ENCODE results near the gene GLIS1.

The GLIS1 gene

DNA sequence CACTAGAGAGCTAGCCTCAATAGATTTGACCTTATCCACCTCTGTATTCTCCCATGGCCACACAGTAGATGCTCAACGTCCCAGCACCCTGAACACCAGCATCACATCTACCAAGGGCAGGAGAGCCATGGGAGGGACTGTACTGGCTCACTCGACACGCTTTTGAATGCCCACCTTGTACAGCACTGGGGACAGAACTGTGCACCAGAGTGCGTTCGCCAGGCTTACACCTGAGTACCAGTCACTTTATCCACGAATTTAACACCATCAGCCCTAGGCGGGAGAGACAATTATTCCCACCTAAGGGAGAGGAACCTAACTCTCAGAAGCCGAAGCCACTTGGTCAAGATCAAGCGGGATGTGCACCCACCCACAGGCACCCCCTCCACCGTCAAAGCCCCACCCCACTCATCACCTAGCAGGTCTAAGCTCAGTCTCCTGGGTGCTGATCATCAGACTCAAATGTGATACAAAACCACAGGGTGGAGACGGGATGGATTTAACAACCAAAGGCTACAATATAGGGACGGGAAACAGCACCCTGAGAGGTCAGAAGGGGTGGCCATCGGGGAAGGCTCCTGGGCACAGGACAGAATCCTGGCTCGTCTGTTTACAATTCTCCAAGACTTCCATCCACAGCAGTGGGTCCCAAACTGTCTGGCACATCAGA, 110.5 kb downstream of the GLIS1 start:
- DNase-seq: no peak

DNA sequence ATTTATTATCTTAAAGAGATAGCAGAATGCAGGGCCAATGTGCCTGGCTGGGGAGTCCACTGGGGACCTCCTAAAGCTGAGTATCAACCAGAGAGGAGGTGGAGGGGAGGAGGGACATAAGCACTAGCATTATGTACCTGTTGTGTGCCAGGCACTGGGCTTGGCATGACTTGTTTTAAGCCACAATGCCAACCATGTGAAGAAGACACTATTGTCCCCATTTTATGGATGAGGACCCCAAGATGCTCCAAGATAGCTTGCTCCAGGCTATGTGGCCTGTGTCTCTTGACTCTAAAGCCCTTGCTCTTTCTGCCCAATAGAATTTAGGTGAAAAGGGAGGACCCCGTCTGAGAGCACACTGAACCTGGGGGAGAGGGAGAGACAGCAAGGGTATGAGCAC, 111.3 kb downstream of the GLIS1 start:
- no peak for DNase-seq

DNA sequence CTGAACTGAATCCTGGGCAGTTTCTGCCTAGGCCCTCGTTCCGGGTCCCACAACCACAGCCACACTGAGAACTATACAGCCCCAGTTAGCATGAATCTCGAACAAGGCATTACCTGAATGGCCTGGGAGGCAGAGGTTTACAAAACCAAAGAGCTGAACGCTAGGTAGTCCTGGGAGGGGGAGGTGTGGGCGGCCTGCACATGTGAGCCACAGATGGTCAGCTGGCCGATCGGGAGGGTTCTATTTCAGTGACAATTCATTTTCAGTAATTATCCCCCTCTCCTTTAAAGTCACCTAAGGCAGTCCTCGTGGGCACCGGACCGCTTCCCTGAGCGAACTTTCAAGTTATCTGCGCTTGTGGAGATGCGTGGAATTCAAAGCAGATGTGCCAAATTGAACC, 111.9 kb downstream of the GLIS1 start:
- DNase-seq: no peak

GRCh38 chr1:53626616-53627015, 112.3 kb downstream of the GLIS1 start:
- no peak for DNase-seq

DNA sequence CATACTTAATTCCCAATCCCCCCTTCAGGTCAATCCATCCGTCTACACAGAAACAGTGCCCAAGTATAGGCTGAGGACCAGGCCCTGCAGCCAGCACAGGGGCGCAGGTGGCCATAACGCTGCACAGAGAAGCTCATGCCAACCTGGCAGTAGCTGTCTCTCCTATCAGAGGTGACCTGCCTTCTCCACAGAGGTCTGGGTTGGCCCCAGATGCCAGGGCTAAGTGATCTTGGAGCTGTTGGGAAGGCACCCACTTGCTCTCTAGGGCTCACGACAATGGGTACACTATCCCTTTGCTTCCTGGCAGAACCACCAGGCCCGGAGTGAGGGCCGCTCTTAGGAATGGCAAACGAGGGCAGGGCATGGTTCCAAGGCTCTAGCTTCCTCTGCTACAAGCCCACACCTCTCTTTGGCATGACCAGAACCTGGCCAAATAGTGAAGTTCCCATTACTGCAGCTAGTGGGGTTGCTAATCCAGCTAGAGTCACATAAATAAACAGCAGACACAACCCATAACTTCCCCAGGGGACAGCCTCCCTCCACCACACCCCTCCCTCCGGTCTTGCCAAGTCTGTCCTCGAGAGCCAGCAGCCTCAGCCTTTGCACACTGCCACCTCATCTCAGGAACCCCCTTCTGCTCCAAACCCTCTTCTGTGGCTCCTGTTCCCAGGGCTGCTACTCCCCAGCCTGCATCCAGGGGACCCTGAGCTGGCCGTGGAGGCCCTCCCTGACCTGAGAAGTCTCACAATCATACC, 113.0 kb downstream of the GLIS1 start:
- no peak for DNase-seq

- no peak for DNase-seq
These were observed 113.9 kb downstream of the GLIS1 start for GRCh38 chr1:53625049-53625448.

- DNase-seq: no peak
These were observed 116.4 kb downstream of the GLIS1 start for GRCh38 chr1:53622531-53622930.

DNA sequence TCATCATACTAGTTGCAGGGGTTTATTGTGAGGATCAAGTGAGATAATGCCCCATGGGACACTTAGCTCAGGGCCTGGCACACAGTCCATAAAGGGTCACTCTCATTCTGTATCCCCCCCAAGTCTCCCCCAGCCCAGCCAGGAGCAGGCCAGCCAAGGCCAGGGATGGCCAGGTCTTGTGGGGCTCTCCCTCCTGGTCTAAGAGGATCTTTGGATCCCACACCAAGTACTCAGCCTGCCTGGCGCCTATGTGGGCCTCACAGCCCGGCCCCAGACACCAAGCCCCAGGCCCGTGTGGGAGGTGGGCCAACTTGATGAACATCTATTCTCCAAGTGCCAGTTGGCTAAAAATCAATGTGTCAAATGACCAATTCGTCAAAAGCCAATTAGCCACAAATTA, 117.8 kb downstream of the GLIS1 start:
- DNase-seq: no peak

GRCh38 chr1:53620061-53620855, 118.7 kb downstream of the GLIS1 start:
- no peak for DNase-seq

DNA sequence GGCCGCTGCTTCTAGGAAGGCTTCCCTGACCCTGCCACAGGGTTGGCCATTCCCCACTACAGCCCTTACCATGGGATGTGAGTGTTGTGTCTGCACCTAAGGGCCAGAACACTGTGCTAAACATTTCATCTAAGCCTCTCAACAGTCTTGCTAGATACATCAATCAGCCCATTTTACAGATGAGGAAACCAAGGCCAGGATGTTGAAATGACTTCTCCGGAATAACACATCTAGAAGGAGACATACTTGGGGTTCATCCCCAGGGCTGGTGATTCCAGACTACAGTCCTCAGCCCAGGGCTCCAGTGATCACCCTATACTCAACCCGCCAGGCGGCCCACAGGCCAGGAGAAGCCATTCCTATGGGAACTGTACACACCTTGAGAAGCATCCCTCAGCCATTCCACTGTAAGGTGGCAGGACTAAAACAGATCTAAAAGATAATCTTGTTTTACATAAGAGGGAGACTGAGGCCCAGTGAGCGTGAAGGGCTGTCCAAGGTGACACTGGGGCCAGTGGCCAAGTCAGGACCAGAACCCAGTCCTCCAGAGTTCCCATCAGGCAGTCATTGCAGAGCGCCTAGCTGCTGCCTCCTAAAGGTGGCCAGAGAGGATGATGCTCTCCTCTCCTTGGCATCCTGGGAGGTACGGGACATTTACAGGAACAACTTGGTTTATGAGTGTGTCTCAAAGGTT, 119.5 kb downstream of the GLIS1 start:
- no peak for DNase-seq

- no peak for DNase-seq
These were observed 120.2 kb downstream of the GLIS1 start for GRCh38 chr1:53618500-53619366.

- no peak for DNase-seq
These were observed 121.0 kb downstream of the GLIS1 start for GRCh38 chr1:53617851-53618499.

DNA sequence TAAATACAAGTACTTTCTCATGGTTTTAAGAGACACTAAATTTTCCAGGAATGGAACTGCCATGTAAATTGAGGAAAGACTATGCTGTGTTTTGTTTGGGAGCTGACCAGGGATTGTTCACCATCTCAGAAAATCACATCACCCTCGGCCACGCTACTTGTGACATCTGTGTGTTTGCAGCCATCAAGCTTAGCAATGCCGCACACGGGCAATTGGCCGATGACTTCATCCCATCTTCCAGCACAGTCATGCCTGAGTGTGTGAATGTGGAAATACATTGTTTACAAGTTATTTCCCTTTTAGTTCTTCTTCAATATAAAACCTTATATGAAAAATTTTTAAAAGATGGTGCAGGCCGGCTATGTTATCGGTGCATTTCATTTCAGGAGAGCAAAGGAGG, 121.6 kb downstream of the GLIS1 start:
- no peak for DNase-seq

GRCh38 chr1:53616927-53617326, 122.0 kb downstream of the GLIS1 start:
- DNase-seq: no peak

DNA sequence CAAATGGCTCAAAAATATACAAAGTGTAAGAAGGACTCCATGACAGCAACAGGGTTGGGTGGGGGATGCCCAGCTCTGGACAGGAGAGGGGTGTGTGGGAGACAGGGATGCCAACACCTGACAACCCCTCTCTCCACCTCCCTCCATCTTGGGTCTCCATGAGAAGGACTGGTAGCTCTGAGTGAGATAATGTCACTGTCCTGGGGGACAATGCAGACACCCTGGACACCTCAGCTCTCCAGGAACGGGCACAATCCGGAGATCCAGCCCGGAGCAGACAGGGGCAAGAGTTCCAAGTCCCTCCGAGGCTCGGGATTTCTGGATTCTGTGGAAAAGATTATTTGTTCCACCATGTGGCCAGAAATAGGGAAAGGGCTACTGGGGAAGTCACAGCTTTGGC, 122.5 kb downstream of the GLIS1 start:
- DNase-seq: no peak

GRCh38 chr1:53615101-53615500, 123.9 kb downstream of the GLIS1 start:
- no peak for DNase-seq

- no peak for DNase-seq
These were observed 124.5 kb downstream of the GLIS1 start for GRCh38 chr1:53614231-53615021.

GRCh38 chr1:53608676-53609075, 130.3 kb downstream of the GLIS1 start:
- no peak for DNase-seq

DNA sequence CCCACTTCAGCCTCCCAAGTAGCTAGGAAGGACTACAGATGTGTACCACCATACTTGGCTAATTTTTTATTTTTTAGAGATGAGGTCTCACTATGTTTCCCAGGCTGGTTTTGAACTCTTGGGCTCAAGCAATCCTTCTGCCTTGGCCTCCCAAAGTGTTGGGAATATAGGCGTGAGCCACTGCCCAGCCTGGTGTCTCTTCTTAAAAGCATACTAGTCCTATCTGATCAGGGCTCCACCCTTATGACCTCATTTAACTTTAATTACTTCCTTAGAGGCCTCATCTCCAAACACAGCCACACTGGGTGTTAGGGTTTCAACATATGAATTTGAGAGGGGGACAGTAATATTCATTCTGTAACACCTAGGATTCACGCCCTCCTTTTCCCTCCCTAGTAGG, 130.9 kb downstream of the GLIS1 start:
- DNase-seq: no peak

DNA sequence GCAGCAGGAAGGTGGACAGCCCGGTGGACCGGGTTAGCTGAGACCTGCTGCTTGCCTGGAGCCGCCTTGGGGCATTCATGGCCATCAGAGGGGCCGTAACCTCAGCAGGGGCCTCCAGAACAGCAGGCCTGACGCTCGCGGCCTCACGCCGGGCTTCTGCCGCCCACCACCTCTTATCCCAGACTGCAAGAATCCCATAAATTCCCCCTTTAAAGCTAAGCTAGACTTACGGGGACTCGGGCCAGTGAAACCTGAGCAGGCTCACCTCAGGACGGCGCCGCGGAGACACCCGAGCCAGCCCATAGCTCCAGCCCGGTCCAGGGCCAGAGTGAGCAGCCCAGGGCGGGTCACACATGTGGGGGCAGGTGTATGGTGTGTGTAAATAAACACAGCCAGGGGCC, 132.3 kb downstream of the GLIS1 start:
- no peak for DNase-seq

- DNase-seq: no peak
These were observed 132.8 kb downstream of the GLIS1 start for GRCh38 chr1:53606197-53606596.

All from stimulated activated CD4-positive, alpha-beta T cell treated with anti-CD3 and anti-CD28 coated beads, Interleukin-12 subunit alpha, Interleukin-12 subunit beta, amount 100 ng/mL, for 4 hours (primary cell).